PC-3 (cell line): ENCODE measurements around the gene PCNP. TPM values are rescaled to one million over a fixed set of nuclear protein-coding genes. Genes with fewer than 3 reads are reported as not detected.

Source experiments
- ATAC-seq: fragments of 200-7000 bp; cut with Tn5 transposase; 2 replicates; pipeline ENCODE4 v1.9.1; 2020; ENCODE audit warnings: mild to moderate bottlenecking, moderate library complexity
- BruUV-seq: library from RNA; stranded (reverse); fragments of 400-500 nt; replicated peaks from 2 replicates; lab custom pipeline; 2021; lab: Mats Ljungman, UMichigan
- CTCF ChIA-PET: fragments of 300-600 bp; sonication (Branson Sonifier 250); formaldehyde crosslinking; loops from one replicate; lab custom pipeline; 2022; ENCODE audit warnings: antibody characterized with exemption; lab: Charles Lee
- POLR2A ChIA-PET: fragments of 300-600 bp; sonication (Branson Sonifier 250); formaldehyde crosslinking; loops from one replicate; lab custom pipeline; 2022; ENCODE audit warnings: antibody characterized with exemption; ENCODE audit not compliant: unreplicated experiment; lab: Charles Lee
- DNase-seq: peaks from one replicate; pipeline ENCODE4 v3.0.0-alpha.2; 2015
- H2AFZ ChIP-seq: fragments of 300-600 bp; sonication (generic); 2 replicates; pipeline ENCODE4 v1.6.0; 2016; ENCODE audit warnings: antibody characterized with exemption, low read length
- H3F3A ChIP-seq: fragments of 300-600 bp; sonication (generic); one replicate; pipeline ENCODE4 v1.6.0; 2017; ENCODE audit warnings: antibody characterized with exemption, low read length, control low read depth, mild to moderate bottlenecking; ENCODE audit not compliant: unreplicated experiment
- H3K27ac ChIP-seq: fragments of 300-600 bp; sonication (generic); 2 replicates; pipeline ENCODE4 v1.5.1; 2016; ENCODE audit warnings: mild to moderate bottlenecking, low read length
- H3K27me3 ChIP-seq: fragments of 300-600 bp; sonication (generic); 2 replicates; pipeline ENCODE4 v1.6.1; 2016; ENCODE audit warnings: low read length, mixed read lengths
- H3K36me3 ChIP-seq: fragments of 300-600 bp; sonication (generic); 2 replicates; pipeline ENCODE4 v1.6.1; 2016; ENCODE audit warnings: low read depth, mixed run types, low read length, mixed read lengths
- H3K4me1 ChIP-seq: fragments of 300-600 bp; sonication (generic); 2 replicates; pipeline ENCODE4 v1.5.1; 2016; ENCODE audit warnings: low read length; ENCODE audit not compliant: insufficient read depth
- H3K4me2 ChIP-seq: fragments of 300-600 bp; sonication (generic); 2 replicates; pipeline ENCODE4 v1.6.0; 2016; ENCODE audit warnings: low read length
- H3K4me3 ChIP-seq: fragments of 300-600 bp; sonication (generic); 2 replicates; pipeline ENCODE4 v1.5.1; 2016; ENCODE audit warnings: mild to moderate bottlenecking, low read length, mixed read lengths
- H3K79me2 ChIP-seq: fragments of 300-600 bp; sonication (generic); 2 replicates; pipeline ENCODE4 v1.6.1; 2017; ENCODE audit warnings: low read length, mixed read lengths
- H3K9ac ChIP-seq: fragments of 300-600 bp; sonication (generic); 2 replicates; pipeline ENCODE4 v1.6.0; 2016; ENCODE audit warnings: mild to moderate bottlenecking, low read length
- H3K9me2 ChIP-seq: fragments of 300-600 bp; sonication (generic); replicated peaks from 2 replicates; pipeline ENCODE4 v1.6.1; 2016; ENCODE audit warnings: mixed run types, low read length, mixed read lengths
- H3K9me3 ChIP-seq: fragments of 300-600 bp; sonication (generic); 2 replicates; pipeline ENCODE4 v1.6.1; 2016; ENCODE audit warnings: low read length, mixed read lengths
- H4K20me1 ChIP-seq: fragments of 300-600 bp; sonication (generic); 2 replicates; pipeline ENCODE4 v1.6.1; 2016; ENCODE audit warnings: low read length, mixed read lengths
- CTCF ChIP-seq: fragments of 300-600 bp; sonication (generic); conservative IDR thresholded peaks from 2 replicates; pipeline ENCODE4 v1.5.1; 2017; ENCODE audit warnings: antibody characterized with exemption, low read depth, mild to moderate bottlenecking, low read length
- EZH2 ChIP-seq: fragments of 300-600 bp; sonication (generic); IDR thresholded peaks from one replicate; pipeline ENCODE4 v1.6.1; 2017; ENCODE audit warnings: antibody characterized with exemption, mild to moderate bottlenecking, low read length; ENCODE audit not compliant: unreplicated experiment
- EZH2phosphoT487 ChIP-seq: fragments of 300-600 bp; sonication (generic); IDR thresholded peaks from 2 replicates; pipeline ENCODE4 v1.6.1; 2018; ENCODE audit warnings: mild to moderate bottlenecking, antibody characterized with exemption, low read length, borderline replicate concordance
- intact Hi-C: fragments of 100-400 bp; cut with micrococcal nuclease; formaldehyde crosslinking; loops from 2 replicates; pipeline ENCODE4 v1.9.0; 2023
- total RNA-seq: library from RNA; depleted of rRNA; stranded (reverse); fragments of >200 nt; gene quantifications from 2 replicates; pipeline ENCODE4 v1.2.3, GENCODE V29; 2014

The PCNP gene
- total RNA-seq, 1 experiment from 2014 or later = 71.1 TPM

GRCh38 chr3:101577286-101577685 lies 3.3 kb downstream of the PCNP start:
- ATAC-seq (no peak), DNase-seq (no peak)
- no peaks in the 10 kb centered on the region for H3F3A ChIP-seq
- no peaks in the 10 kb centered on the region for H3K9me3 ChIP-seq
- ChIA-PET CTCF (no interaction called here), POLR2A (interaction anchor here (0.6 kb wide), 1 partner anchor 59 kb away, joined by 3 read pairs; no protein-coding TSS in a partner anchor)
- peaks cover 75% of the 10 kb centered on the region for H3K79me2 ChIP-seq
- no peak overlapping the region for H3K4me3 ChIP-seq
- no TSS peak for BruUV-seq
- TF ChIP-seq CTCF = no peak
- no peak for TF ChIP-seq EZH2
- TF ChIP-seq EZH2phosphoT487 = no peak
- no peak overlapping the region for H3K9ac ChIP-seq
- H3K27ac ChIP-seq = no peak overlapping the region
- intact Hi-C loops = no loop called here
- H4K20me1 ChIP-seq = peaks cover 42% of the 10 kb centered on the region
- H3K9me2 ChIP-seq = no peaks in the 10 kb centered on the region
- peaks cover 21% of the 10 kb centered on the region for H3K36me3 ChIP-seq
- peaks cover 15% of the 10 kb centered on the region for H3K4me1 ChIP-seq
- H3K4me2 ChIP-seq = no peak overlapping the region
- H3K27me3 ChIP-seq = no peaks in the 10 kb centered on the region
- no peak overlapping the region for H2AFZ ChIP-seq

DNA sequence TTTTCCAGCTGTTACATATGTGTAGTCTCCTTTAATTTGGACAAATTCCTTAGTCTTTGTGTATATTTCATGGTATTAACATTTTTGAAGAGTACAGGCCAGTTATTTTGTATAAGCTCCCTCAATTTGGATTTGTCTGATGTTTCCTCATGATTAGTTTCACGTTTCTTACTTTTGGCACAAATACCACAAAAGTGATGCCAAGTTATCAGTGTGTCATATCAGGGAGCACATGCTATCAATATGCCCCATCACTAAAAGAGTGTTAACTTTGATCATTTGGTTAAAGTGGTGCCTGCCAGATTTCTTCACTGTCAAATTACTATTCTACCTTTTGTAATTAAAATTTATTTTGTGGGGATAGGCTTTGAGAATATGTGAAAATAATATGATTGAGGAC lies 14.6 kb downstream of the PCNP start:
- no TSS peak for BruUV-seq
- TF ChIP-seq EZH2phosphoT487 (no peak), EZH2 (no peak), CTCF (no peak)
- Histone ChIP-seq H3K9ac (no peak overlapping the region), H3K9me3 (no peaks in the 10 kb centered on the region), H3K4me1 (no peaks in the 10 kb centered on the region), H3K27me3 (no peaks in the 10 kb centered on the region), H3K4me2 (no peak overlapping the region), H3K36me3 (peaks cover 47% of the 10 kb centered on the region), H2AFZ (no peak overlapping the region), H3K9me2 (no peaks in the 10 kb centered on the region), H3K4me3 (no peak overlapping the region), H3F3A (no peaks in the 10 kb centered on the region), H4K20me1 (peaks cover 4% of the 10 kb centered on the region; the same call in 1 of the 2 replicates), H3K27ac (no peak overlapping the region), H3K79me2 (peaks cover 11% of the 10 kb centered on the region)
- DNase-seq (no peak), ATAC-seq (no peak)
- ChIA-PET POLR2A (no interaction called here), CTCF (no interaction called here)
- intact Hi-C loops = no loop called here

- Histone ChIP-seq H3K9me3 (no peaks in the 10 kb centered on the region), H3K79me2 (no peaks in the 10 kb centered on the region), H3K9ac (no peak overlapping the region), H3K27ac (no peak overlapping the region), H3K9me2 (no peaks in the 10 kb centered on the region), H3K4me3 (no peak overlapping the region), H3F3A (no peaks in the 10 kb centered on the region), H3K27me3 (no peaks in the 10 kb centered on the region), H3K4me1 (no peaks in the 10 kb centered on the region), H2AFZ (no peak overlapping the region), H3K36me3 (peaks cover 41% of the 10 kb centered on the region), H3K4me2 (no peak overlapping the region), H4K20me1 (no peaks in the 10 kb centered on the region)
- POLR2A ChIA-PET = no interaction called here
- DNase-seq (no peak), ATAC-seq (no peak)
- no TSS peak for BruUV-seq
- intact Hi-C loops = no loop called here
- no peak for TF ChIP-seq CTCF
- TF ChIP-seq EZH2 = no peak
- no peak for TF ChIP-seq EZH2phosphoT487
- CTCF ChIA-PET = no interaction called here
Observed at GRCh38 chr3:101591071-101591470, 17.1 kb downstream of the PCNP start.
